NCI-H82 treated with DMSO at 0.1 percent for 48 hours (cell line): ENCODE measurements around the gene FBXW7.
A peak's percentile ranks its signal among the peaks of the same experiment; 100 is the strongest.

Experiments used
- DNase-seq: peaks from one replicate; lab custom pipeline; 2025; ENCODE audit not compliant: unreplicated experiment; lab: John Stamatoyannopoulos, UW

The FBXW7 gene, protein sequence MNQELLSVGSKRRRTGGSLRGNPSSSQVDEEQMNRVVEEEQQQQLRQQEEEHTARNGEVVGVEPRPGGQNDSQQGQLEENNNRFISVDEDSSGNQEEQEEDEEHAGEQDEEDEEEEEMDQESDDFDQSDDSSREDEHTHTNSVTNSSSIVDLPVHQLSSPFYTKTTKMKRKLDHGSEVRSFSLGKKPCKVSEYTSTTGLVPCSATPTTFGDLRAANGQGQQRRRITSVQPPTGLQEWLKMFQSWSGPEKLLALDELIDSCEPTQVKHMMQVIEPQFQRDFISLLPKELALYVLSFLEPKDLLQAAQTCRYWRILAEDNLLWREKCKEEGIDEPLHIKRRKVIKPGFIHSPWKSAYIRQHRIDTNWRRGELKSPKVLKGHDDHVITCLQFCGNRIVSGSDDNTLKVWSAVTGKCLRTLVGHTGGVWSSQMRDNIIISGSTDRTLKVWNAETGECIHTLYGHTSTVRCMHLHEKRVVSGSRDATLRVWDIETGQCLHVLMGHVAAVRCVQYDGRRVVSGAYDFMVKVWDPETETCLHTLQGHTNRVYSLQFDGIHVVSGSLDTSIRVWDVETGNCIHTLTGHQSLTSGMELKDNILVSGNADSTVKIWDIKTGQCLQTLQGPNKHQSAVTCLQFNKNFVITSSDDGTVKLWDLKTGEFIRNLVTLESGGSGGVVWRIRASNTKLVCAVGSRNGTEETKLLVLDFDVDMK

DNA sequence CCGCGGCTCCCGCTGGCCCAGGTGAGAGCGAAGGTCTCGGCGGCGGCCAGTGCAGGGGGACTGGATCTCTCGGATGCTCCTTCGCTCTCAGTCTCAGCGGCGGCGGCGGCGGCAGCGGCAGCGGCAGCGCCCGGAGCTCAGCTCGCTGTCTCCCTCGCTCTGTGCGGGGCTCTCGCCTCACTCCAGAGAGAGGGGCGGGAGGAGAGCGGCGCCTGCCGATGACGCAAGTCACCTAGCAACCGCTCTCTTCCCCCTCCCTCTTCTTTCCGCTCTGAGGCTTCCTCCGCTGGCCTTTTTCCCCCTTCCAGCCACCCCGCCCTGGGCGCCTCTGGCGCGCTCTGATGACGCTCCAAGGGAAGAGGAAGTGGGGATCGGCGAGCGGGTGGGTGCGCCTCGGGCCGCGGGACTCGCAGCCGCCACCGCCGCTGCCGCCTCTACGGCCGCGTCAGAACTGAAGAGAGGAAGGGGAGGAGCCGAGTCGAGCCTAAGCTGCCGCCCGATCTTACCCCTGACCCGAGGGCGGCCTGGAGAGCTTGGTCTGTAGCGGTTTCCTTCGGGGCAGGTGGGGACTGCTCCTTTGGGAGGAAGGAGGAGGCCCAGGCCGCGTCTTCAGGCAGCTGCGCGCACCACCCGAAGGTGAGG, at the start of gene FBXW7:
FBXW7 (minus strand) TSS at position 190 of the 642 bp plus-strand sequence. CDS start 124,289 bp downstream, outside the sequence.
- DNase-seq, result peak; percentile 83

DNA sequence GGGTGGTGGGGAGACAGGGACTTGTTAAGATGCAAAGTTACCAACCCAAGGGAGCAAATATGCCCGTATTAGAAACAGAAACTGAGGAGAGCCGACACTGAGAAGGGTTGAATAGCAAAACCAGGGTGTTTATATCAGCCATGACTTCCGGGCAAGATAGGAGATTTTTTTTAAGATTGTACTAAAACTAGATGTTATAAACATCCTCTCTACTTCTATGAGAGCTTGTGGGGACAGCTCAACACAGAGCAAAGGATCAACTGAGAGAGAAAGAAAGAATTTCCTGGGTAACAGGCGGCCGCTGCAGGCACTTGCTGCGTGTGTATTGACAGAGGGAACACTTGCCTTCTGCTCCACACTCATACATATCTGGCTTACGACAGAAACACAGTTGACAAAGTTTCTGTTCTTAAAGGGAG, 49.1 kb upstream of the FBXW7 start:
- DNase-seq, result no peak

DNA sequence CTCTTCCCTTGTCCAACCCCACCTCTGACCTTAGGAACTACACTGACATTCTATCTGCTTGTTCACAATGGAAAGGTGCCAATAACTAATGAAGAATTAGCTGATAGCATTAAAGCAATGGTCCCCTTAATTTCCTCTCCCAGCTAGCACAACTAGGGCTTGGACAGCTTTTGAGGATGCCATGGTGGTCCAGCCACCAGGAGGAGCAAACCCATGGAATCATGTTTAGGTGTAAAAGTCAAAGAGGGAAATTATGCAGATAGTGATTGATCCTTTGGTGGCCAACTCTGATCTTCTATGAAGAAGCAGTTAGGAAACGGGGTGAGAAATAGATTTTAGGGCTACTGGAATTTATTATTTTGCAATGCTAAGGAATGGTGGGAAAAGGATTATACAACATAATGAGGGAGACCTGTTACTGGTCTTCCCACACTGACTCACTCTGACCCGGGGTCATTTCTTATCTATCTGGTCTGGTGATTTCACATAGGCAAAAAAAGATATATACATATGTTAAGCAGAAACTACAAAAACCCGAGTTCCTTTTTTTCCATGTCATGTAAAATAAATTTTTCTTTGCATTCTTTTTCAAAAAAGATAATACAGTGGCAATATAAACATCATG, 45.8 kb upstream of the FBXW7 start:
- no peak for DNase-seq

DNA sequence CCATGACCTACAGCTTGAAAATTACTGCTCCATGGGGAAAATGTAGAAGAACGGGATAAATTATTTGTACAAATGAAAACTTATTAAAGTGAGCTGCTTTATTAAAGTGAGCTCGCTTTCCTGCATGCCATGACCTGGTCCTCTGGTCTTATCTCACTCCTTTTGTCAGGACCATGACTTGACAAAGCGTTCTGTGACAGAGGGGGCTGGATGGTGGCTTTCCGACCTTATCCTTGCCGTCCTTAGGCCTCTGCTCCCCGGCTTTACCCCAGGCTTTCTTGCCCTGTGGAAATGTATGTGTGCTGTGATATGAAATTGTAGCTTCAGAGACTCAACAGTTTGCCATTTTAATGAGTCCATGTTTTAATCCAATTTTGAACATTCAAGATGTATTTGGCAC, 44.0 kb upstream of the FBXW7 start:
- DNase-seq, result no peak

DNA sequence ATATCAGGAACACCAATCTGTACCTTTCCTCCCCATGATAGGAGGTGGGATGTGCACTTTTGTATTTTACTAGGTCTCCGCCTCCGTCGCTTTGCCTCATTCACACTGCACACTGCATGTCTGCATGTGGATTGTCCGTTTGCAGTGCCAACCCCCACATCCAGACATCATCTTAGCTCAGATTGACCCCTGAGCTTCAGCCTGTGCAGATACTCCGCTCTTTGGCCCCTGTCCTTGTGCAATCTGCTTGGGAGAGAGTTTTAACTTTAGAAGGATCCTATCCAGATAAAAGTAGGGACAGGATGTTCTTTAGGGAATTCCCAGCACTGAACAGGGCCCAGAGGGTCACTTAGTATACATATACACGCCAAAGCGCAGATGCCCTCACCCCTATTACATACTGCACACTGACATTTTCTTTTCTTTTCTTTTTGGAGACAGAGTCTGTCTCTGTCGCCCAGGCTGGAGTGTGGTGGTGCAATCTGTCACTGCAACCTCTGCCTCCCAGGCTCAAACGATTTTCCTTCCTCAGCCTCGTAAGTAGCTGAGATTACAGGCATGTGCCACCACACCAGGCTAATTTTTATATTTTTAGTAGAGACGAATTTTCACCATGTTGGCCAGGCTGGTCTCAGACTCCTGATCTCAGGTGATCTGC, 43.3 kb upstream of the FBXW7 start:
- DNase-seq, result no peak

DNA sequence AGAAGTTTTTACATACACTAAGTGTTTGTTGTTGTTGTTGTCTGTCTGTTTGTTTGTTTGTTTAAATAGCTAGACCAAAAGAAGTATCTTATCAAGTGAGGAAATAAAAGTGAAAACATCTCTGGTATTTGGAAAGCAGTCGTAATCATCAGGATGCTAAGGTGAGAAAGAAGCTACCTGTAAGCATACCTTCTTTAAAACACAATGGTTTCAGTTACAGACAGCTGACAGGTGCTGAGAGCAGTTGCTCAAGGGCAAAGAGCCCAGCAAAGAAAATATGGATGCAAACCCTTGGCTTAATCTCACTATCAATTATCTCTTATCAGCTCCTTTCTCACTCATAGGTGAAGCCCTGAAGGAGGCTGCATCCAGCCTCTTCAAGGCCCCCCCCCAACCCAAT, 42.8 kb upstream of the FBXW7 start:
- DNase-seq, result no peak

DNA sequence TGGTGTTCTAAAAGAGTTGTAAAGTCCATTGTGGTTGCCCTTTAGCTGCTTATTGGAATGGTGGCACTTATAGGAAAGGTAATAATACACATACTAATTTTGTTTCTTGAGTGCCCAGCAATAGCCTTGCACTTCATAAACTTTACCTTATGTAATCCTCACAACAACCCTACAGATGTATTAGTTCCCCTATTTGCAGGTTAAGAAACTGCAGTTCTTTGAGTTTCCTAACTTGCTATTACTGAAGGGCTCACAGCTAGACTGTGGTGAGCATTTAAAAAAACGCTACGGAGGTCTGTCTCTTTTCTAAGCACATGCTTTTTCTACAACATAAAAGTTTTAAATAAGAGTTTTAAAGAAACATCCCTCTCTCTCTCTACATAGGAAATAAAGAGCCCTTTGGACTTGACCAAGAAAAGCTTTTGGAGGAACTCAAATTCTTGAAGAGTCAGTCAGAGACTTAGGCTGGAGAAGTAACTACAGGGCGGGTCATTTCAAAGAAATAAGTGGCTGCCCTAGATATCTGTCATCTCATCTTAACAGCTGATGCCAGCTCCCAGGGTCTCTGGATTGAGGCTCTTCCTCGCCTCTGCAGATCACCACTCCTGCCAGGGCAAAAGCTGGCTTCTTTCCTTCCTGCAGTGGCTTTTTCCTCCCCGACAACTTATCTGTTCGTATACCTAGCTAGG, 42.0 kb upstream of the FBXW7 start:
- no peak for DNase-seq

DNA sequence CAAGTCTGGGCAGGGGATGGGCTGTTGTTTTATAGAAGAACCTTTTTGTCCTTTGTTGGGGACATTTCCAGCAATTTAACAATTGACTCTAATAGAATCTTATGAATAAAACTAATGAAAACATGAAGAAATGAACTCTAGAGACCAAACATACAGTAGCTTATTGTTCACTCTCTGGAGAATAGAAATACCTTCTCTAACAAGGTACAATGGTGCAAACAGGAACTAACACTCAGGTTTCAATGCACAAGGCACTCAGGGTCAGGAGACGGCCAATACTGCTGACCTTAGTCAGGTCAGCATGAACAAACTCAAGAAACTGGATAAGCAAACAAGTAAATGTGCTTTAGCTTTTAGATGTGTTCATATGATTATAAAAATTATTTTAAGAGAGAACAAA, 39.6 kb upstream of the FBXW7 start:
- DNase-seq, result no peak

DNA sequence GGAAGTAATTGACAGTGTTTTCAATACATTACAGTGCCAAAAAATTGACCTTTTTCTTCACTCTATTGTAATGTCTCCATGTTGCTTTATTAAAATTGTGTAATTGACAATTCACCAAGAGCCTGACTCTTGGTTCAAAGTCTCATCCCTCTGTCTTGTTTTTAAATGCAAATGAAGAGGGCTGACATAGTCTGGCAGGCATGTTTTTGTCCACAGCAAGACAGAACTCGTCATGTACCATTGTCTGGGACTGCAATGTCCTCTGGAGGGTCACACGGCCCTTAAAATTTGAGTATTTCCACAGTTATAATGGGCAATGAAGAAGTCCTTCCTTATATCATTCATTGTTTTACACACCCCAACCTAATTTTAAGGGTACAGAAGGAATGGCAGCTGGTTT, 38.0 kb upstream of the FBXW7 start:
- DNase-seq, result no peak

DNA sequence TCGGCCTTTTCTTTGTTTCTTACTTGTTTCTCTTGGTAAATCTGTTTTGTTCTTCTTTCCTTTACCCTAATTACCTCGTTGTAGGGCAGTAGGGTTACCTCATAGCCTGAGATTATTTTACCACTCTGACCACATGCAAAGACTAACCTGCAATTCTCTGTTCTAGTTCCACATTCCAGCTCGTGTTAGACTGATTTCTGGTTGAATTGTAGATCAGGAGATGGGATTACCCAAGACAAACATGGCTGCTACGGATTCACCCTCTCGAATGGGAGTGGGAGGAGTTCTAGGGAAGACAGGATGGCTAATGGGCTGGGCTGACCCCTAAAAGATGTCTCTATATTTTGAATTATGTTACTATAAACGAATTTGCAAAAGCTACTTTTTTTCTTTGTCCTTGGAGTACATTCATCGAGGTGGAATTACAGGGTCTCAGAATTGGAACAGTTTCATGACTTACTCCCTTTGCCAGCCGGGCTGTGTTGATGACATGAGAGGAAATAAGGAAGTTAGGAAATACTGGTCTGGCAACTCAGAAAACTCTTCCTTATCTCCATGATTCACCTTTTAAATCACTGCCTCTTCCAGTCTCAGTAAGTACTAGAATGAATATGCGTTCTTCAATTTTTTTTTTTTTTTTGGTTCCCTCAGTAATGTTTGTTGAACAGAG, 36.7 kb upstream of the FBXW7 start:
- DNase-seq, result no peak

DNA sequence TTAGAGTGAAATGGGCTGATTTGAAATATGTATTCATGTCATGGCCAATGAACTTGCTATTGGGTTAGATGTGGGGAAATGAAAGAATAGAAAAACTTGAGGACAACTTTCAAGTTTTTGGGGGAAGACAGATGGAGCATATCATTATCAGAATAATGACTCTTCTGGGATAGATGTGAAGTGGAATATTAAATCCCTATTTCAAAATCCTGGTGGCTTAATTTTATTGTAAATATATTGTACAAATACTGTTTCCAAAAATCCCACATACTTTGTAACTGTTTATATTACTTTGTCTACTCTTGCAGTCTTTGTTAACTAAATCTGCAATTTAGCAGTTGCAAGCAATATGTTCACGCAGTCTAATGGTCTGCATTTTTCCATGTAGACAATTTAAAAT, 35.9 kb upstream of the FBXW7 start:
- no peak for DNase-seq

DNA sequence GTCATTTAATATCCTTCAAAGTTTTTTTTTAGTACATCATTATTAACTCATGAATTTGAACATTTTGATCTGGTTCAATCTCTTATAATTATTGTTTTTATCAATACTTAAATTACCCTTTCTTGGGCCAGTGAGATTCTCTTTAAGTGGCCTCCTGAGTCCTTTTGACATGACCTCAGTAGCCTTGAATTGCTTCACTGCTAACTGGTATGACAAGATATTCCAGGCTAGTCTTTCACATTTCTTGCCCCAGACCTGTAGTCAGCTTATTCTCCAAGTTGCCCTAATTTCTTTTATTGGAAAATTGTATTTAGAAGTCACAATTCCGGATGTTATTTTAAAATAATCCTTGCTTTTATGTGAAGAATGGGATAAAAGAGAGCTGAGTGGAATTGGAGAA, 35.4 kb upstream of the FBXW7 start:
- DNase-seq, result no peak

DNA sequence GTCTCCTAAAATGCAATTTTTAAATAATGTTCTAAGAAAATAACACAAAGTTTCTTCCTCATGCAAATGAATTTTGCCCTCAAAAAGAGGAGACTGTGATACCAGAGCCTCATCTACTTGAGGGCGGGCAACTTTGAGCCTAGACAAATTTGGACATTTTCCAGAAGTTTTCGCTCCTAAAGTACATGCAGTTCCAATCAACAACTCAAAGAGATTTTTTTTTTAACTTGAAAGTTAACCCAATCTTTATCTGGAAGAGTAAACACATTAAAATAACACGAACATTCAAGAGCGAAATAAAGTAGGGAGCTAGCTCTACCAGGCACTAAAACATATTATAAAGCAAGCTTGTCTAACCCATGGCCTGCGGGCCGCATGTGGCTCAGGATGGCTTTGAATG, 29.4 kb upstream of the FBXW7 start:
- no peak for DNase-seq

DNA sequence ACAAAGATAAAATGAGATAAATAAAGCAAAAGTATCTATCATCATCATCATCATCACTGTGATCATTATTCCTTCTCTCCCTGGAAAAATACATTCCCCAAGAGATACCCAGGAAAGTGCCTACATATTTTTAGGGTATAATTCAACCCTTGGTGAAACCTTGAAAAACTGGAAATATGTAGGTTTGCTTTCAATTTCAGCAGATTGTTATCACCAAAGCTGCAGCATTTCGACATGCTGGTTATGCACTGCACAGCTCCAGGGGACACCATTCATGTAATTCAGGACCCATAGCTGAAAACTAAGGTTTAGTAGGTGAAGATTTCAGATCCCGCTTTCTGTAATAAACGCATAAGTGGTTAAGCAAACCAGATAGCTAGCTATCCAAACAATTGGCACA, 28.4 kb upstream of the FBXW7 start:
- DNase-seq, result no peak

DNA sequence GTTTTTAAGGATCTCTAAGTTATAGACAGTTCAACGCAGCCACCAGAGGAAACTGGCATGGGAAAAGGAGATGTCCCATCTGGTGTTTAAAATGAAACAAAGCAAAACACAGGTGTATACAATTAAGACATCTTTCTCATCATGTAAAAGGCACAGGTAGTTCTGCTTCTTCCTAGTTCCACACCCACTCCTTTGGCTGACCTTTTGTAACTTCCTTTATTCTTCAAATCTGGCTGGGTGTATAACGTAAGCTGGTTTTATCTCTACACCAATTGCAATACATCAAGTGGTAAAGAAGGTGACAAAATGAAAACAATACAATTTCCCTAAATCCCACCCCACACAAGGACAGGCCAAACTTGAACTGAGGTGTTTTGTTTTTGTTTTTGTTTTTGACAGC, 27.3 kb upstream of the FBXW7 start:
- no peak for DNase-seq

DNA sequence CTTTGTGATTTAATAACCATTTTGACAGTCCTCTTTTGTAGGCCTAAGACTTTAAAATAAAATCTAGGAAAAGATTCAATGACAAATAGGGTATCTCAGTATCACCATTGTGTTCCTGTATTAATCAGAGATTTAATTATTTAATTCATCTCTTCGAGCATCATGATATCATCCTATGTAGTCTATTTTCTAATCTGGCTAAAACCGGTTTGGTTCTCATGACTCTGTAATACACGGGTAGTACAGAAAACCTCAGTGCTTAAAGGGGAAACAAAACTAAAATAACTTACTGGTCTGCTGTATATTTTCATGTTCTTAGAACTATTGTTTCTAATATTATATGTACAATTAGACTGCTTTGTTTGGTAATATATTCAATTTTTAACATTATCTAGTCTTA, 23.7 kb upstream of the FBXW7 start:
- no peak for DNase-seq

DNA sequence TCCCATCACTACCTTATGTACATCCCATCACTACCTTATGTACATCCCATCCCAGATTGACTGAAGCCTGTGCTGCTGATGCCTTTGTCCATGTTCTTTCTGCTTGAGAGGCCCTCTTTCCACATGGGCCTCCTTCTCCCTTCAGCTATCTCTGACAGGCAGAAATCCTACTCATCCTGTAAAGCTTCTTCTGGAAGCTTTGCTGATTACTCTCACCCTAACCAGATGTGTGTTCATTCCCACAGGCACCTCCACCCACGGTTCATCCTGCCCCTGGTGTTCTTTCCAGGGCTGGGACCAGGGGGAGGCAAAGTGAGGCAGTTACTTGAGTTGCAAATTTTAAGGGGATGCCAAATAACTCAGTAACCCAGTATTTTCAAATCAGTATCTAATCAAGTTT, 22.5 kb upstream of the FBXW7 start:
- DNase-seq, result no peak

DNA sequence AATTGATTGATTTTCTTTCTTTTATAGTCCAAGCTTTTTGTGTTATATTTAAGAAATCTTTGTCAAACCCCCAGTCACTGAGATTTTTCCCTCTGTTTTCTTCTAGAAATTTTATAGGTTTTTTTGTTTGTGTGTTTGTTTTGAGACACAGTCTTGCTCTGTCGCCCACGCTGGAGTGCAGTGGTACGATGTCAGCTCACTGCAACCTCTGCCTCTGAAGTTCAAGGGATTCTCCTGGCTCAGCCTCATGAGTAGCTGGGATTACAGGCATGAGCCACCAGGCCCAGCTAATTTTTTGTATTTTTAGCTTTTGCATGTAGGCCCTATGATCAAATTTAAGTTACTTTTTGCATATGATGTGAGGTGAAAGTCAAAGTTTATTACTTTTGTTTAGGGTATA, 20.9 kb upstream of the FBXW7 start:
- DNase-seq, result no peak

DNA sequence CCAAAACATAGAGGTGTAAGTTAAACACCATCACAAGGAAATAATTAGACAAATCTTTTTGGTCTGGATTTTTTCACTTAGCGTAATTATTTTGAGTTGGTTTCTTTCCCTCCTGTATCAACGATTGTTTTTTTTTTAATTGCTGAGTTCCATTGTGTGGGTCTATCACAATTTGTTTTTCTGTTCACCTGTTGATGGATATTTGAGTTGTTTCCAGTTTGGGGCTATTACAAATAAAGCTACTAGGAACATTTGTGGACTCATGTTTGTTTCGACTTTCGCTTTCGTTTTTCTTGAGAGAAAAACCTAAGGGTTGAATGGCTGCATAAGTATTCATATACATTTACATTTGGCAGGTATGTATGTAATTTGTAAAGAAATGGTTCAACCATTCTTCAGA, 20.4 kb upstream of the FBXW7 start:
- no peak for DNase-seq

DNA sequence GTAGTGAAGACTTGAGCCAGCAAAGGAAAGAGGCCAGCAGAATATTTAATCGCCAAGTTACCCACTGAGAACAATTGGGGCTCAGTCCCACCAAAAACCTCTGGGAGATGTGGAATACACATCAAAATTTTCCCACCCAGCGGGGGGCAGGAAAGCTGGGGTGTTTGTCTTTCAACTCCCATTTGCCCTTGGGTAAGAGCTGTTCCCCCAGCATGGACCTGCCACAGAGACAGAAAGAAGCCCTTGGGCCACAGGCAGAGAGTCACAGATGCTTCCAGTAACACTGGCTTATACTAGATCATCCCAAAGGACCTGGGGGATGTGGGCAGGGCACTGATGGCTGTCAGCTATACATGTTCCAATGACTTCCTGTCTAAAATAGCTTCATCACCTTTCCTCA, 18.9 kb upstream of the FBXW7 start:
- no peak for DNase-seq
